HG02610 (cell line): ENCODE data around the gene EXOC1.

Experiments used
- ATAC-seq: cut with Tn5 transposase; IDR thresholded peaks from one replicate; pipeline ENCODE4 v1.9.1; 2021; ENCODE audit warnings: mild to moderate bottlenecking, moderate library complexity; ENCODE audit not compliant: unreplicated experiment

EXOC1 gene

DNA sequence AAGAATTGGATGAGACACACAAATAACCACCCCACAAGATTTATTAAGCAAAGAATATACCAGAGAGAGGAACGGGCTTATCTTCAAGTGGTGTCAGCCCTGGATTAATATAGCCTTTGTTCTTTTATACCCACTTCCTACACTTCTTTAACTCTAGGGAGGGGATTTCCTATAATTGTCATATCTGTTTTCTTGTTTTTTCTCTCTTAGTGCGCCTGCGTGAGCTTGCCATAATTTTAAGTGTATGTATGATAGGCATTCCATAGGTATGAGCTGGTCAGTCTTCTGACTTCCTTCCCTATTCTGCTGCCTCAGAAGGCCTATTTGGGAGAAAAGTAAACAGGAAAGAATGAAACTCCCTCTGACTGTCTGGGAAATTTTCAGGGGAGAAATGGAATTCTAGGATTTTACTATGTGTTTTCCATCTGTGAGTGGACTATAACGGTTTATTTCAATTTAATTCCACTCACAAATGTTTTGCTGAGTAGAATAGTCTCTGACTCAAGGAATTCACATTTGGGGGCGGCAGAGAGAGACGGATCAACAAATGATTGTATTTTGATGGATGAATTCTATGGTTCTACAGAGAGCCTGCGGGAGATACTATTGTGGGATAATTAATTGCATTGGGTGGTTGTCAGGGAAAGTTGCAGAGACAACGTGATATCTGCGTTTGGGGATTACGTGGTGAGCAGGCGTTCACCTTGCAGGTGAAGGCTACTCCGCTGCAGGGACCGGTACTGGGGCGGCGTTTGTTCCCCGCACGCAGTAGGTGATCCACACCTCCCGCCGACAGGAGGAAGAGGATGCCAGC lies 94.7 kb downstream of the EXOC1 start:
- peak; percentile 29 for ATAC-seq

DNA sequence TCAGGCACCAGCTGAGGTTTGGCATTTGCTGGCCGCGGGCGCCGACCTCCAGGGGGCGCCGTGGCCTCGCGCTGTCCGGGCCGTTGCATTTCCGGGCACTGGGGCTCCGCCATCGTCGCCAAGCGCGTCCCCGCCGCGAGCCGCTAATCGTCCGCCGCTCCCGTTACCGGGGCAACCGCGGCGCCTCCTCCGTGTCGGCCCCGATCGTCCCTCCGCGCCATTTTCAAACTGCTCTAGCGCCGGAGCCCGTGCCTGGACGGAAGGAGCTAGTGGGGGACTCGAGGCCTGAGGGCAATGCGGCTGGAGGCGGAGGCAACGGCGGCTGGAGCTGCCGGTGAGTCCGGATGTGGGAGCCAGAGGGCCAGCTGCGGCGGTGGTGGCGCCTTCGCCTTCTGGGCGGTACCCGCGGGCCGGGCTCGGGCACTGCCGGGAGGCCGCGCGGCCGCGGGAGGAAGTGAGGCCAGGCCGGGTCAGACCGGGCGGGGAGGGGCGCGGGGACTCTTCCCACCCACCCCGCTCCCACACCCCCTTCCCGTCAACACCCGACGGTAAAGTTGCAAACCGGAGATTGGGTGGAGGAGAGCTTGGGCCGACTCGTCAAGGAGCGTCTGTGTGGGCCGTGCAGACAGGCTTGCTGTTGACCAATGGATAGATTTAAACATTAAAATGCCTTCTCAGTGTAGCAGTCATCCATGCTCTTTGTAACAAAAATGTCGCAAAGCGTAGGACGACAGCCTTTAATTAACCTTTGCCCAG lies 95.5 kb downstream of the EXOC1 start, which contains the start of gene CEP135:
TSS of gene CEP135 (plus strand) at position 220 of the 756 bp plus-strand sequence. CDS start 3,186 bp downstream, outside the sequence.
- peak; percentile 67 for ATAC-seq

GRCh38 chr4:55949482-55949802 lies 96.0 kb downstream of the EXOC1 start:
- no peak for ATAC-seq

GRCh38 chr4:55951191-55951922 lies 97.9 kb downstream of the EXOC1 start:
- ATAC-seq: no peak
